ENCODE results near the gene ANXA11. TPM values are rescaled to one million over a fixed set of nuclear protein-coding genes. Genes with fewer than 3 reads are reported as not detected.
"Not testable (repeated sequence)": the region's sequence is repeated elsewhere in the genome, so short reads cannot be mapped to it uniquely, and the experiment has no call there.

ANXA11 gene
- total RNA-seq, 1 donor from 2014 or later, result 127 TPM

DNA sequence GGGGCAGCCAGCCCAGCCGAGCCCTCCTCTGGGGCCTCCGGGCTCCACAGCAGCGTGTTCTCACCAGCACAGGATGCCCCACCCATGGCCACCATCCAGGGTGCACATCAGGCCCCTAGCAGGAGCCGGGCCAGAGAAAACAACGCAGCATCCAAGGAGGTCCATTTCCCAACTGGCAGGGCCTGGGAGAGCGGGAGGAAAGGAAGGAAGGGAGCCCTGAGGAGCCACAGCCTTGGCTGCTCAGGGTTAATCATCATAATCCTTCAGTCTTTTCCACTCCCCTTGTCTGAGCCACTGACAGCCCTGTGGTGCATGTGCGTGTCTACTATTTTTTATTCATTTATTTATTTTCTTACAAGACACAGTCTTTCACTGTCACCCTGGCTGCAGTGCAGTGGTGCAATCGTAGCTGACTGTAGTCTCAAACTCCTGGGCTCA lies 69.2 kb downstream of the ANXA11 start:
- peak; percentile 95 for DNase-seq (ENCODE audit: extremely low spot score, unreplicated experiment)
- no peaks in the 10 kb centered on the region for H3K27me3 Mint-ChIP-seq (ENCODE audit: unreplicated experiment)
- H3K9me3 Mint-ChIP-seq (ENCODE audit: unreplicated experiment), result no peaks in the 10 kb centered on the region
- H3K4me3 Mint-ChIP-seq (ENCODE audit: unreplicated experiment), result peak overlapping the region; percentile 40
- peaks cover 78% of the 10 kb centered on the region for H3K4me1 Mint-ChIP-seq (ENCODE audit: unreplicated experiment)
- peaks cover 15% of the 10 kb centered on the region for H3K36me3 Mint-ChIP-seq (ENCODE audit: unreplicated experiment)
- H3K27ac Mint-ChIP-seq (ENCODE audit: unreplicated experiment), result peak overlapping the region; percentile 94
- TF ChIP-seq CTCF (IDR thresholded peaks at IDR 0.05), result no peak

- peak overlapping the region; percentile 92 for H3K4me3 Mint-ChIP-seq (ENCODE audit: unreplicated experiment)
- not testable (repeated sequence) for H3K27me3 Mint-ChIP-seq (ENCODE audit: unreplicated experiment)
Observed at GRCh38 chr10:80133687-80134086, 71.7 kb downstream of the ANXA11 start.

DNA sequence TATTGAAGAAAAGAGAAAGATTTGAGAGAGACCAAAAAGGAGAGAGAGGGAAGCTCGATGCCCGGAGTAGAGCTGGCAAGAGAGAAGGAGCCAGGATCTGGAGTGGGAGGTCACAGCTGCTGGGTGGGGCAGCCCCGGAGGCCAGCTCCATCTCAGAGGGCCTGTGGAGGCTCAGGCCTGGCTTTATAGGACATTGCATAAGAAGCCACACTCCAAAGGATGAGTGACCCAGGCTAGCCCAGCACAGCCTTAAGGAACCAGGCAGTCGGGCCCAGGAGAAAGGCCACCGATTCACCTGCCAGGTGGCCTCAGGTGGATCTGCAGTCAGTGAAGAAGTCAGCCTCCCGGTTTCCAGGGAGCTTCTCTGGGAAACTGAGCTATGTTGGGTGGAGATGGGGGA lies 72.1 kb downstream of the ANXA11 start:
- TF ChIP-seq CTCF (IDR thresholded peaks at IDR 0.05), result no peak
- no peak for DNase-seq (ENCODE audit: extremely low spot score, unreplicated experiment)
- peaks cover 63% of the 10 kb centered on the region for H3K4me1 Mint-ChIP-seq (ENCODE audit: unreplicated experiment)
- no peaks in the 10 kb centered on the region for H3K9me3 Mint-ChIP-seq (ENCODE audit: unreplicated experiment)
- H3K27ac Mint-ChIP-seq (ENCODE audit: unreplicated experiment), result peak overlapping the region; percentile 98
- no peaks in the 10 kb centered on the region for H3K36me3 Mint-ChIP-seq (ENCODE audit: unreplicated experiment)
- peak overlapping the region; percentile 92 for H3K4me3 Mint-ChIP-seq (ENCODE audit: unreplicated experiment)
- no peaks in the 10 kb centered on the region for H3K27me3 Mint-ChIP-seq (ENCODE audit: unreplicated experiment)

More at GRCh38 chr10:80133687-80134086, 71.7 kb downstream of the ANXA11 start:
- not testable (repeated sequence) for H3K36me3 Mint-ChIP-seq (ENCODE audit: unreplicated experiment); H3K9me3 Mint-ChIP-seq (ENCODE audit: unreplicated experiment); DNase-seq (ENCODE audit: extremely low spot score, unreplicated experiment)
- H3K27ac Mint-ChIP-seq (ENCODE audit: unreplicated experiment), result peak overlapping the region; percentile 98
- peaks cover 68% of the 10 kb centered on the region for H3K4me1 Mint-ChIP-seq (ENCODE audit: unreplicated experiment)

DNA sequence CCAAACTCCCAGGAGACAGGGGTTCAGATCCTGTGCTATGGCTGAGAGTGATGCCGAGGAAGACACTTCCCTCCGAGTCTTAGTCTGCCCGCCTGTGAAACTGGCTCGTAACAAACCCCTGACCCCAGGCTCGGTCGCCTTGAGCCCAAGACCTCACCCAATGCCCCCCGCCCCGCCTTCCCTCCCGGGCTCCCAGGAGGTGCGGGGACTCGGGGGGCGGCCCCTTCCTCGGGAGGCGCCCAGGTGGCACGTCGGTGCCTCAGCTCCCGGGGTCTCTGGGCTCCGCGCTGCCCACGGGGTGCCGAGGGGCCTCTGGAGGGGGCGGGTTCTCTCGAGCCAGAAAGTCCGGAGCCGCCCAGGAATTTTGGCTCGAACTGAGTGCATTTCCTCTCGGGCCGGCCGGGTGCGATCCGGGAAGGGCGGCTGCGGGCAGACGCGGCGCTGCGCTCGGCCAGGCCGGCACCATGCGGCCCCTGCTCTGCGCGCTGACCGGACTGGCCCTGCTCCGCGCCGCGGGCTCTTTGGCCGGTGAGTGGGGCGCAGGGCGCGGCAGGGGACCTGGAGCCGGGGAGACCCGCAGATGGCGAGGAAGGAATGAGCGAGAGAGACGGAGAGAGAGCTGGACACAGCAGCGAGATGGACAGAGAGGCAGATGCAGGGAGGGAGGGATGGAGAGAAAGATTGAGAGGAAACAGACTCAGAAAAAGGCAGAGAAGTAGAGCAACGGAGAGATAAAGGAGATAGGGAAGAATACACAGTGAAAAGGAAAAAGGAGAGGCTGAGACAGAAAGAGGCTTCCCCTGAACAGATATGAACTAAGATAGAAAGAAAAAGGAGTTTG lies 72.8 kb downstream of the ANXA11 start, which contains the start of gene PLAC9:
Gene PLAC9 (plus strand): TSS at position 432 of the 841 bp plus-strand sequence. CDS start 33 bp downstream, at position 465.
- TF ChIP-seq CTCF (IDR thresholded peaks at IDR 0.05), result no peak
- no peaks in the 10 kb centered on the region for H3K27me3 Mint-ChIP-seq (ENCODE audit: unreplicated experiment)
- H3K36me3 Mint-ChIP-seq (ENCODE audit: unreplicated experiment), result no peaks in the 10 kb centered on the region
- H3K27ac Mint-ChIP-seq (ENCODE audit: unreplicated experiment), result peak within 1 kb of the TSS; percentile 98
- no peaks in the 10 kb centered on the region for H3K9me3 Mint-ChIP-seq (ENCODE audit: unreplicated experiment)
- H3K4me3 Mint-ChIP-seq (ENCODE audit: unreplicated experiment), result peak within 1 kb of the TSS; percentile 92
- no peak for DNase-seq (ENCODE audit: extremely low spot score, unreplicated experiment)
- H3K4me1 Mint-ChIP-seq (ENCODE audit: unreplicated experiment), result peaks cover 56% of the 10 kb centered on the region

DNA sequence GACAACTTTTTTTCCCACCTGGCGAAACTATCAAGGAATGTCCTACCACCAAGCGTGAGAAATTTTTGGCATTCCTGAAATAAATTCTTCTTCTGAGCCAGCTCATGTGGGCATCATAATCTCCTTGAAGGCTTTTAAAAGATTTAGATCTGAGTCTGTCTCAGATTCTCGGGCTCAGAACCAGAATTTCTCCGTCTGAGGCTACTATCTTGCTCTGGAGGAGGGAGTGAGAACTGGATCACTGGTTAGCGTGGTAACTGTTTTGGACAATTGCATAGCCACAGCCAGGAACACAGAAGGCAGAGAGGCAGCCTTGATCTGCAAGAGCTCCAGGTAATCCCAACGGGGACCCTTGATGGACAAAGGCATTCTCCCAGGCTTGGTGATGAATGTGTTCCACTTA lies 73.8 kb downstream of the ANXA11 start:
- no peak for DNase-seq (ENCODE audit: extremely low spot score, unreplicated experiment)
- peak overlapping the region; percentile 61 for H3K4me3 Mint-ChIP-seq (ENCODE audit: unreplicated experiment)

More for the DNA sequence above, 73.8 kb downstream of the ANXA11 start:
- Mint-ChIP-seq H3K36me3 (ENCODE audit: unreplicated experiment) (no peaks in the 10 kb centered on the region), H3K9me3 (ENCODE audit: unreplicated experiment) (no peaks in the 10 kb centered on the region), H3K27ac (ENCODE audit: unreplicated experiment) (peak overlapping the region; percentile 82), H3K27me3 (ENCODE audit: unreplicated experiment) (no peaks in the 10 kb centered on the region), H3K4me1 (ENCODE audit: unreplicated experiment) (peaks cover 53% of the 10 kb centered on the region)
- TF ChIP-seq CTCF (IDR thresholded peaks at IDR 0.05), result no peak
